D721Med (cell line): ENCODE data around the gene ZNF518B.

Source experiments
- DNase-seq: peaks from one replicate; pipeline ENCODE4 v3.0.0; 2011; ENCODE audit warnings: low spot score; ENCODE audit not compliant: insufficient read length
- FAIRE-seq: peaks from 2 replicates; lab custom pipeline; 2011; peaks lifted over from hg19 to GRCh38; lab: Jason Lieb, UNC
- TF ChIP-seq, protein P1 (sequence below): IDR thresholded peaks from 2 replicates; pipeline ENCODE4 v1.5.1; 2012; ENCODE audit warnings: mild to moderate bottlenecking, control low read depth; ENCODE audit not compliant: insufficient read depth; ENCODE audit errors: missing control alignments

The ZNF518B gene

DNA sequence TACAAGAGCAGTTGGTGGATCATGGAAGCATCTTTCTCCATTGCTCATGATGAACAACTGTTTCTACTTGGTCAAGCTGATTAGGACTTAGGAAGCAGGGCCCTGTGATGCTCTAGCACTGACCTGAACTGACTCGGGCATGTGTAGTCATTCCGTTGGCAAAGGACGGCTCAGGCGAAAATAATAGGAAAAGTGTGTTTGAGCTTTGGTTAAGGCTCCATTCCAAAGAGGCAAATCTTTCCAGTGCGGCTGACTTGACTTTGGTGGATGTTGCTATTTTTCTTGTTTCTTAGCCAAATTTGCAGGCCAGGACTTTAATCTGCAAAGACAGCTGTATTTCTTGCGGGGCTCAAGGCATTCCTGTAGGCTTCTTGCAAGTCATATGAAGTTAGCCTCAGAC, 39.5 kb downstream of the ZNF518B start:
- TF ChIP-seq, protein P1, sequence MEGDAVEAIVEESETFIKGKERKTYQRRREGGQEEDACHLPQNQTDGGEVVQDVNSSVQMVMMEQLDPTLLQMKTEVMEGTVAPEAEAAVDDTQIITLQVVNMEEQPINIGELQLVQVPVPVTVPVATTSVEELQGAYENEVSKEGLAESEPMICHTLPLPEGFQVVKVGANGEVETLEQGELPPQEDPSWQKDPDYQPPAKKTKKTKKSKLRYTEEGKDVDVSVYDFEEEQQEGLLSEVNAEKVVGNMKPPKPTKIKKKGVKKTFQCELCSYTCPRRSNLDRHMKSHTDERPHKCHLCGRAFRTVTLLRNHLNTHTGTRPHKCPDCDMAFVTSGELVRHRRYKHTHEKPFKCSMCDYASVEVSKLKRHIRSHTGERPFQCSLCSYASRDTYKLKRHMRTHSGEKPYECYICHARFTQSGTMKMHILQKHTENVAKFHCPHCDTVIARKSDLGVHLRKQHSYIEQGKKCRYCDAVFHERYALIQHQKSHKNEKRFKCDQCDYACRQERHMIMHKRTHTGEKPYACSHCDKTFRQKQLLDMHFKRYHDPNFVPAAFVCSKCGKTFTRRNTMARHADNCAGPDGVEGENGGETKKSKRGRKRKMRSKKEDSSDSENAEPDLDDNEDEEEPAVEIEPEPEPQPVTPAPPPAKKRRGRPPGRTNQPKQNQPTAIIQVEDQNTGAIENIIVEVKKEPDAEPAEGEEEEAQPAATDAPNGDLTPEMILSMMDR, result no peak
- FAIRE-seq, result no peak
- DNase-seq, result no peak

DNA sequence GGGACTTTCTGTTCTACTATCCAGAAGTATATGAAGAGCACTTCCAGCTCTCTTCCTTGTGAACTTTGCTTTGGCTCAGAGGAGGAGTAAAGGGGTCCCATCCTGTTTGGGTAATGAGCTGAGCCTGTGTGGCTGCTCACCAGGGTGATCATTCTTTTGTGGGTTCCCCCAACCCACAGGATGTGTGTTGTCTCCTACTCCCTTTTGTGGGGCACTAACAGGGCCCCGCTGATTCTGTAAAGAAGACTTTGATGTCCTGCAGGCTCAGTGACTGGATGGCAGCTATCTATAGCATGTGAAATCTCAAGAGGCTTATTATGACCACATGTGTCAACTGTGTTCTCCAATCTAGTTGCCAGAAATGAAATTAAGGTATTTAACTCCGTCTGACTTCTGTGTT, 40.8 kb downstream of the ZNF518B start:
- DNase-seq, result no peak
- no peak for FAIRE-seq
- TF ChIP-seq, protein P1, result no peak

DNA sequence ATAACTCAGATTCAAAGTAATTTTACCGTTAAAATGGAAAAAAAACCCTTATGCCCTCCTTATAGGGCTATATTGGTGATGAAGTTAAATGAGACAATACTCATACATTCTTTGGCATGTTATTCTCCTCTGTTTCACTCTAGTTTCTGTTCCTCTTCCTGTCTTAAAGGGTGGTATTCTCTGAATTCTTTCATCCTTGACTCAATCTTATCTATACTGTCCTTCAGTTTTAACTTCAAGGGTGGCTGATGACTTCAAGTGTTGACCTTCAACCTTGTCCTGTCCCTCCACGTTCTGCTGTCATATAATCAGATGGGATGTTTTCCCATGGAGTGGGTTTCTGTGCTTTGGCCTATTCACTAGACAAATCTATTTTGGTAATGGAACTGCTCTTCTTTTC, 44.0 kb downstream of the ZNF518B start:
- FAIRE-seq, result no peak

DNA sequence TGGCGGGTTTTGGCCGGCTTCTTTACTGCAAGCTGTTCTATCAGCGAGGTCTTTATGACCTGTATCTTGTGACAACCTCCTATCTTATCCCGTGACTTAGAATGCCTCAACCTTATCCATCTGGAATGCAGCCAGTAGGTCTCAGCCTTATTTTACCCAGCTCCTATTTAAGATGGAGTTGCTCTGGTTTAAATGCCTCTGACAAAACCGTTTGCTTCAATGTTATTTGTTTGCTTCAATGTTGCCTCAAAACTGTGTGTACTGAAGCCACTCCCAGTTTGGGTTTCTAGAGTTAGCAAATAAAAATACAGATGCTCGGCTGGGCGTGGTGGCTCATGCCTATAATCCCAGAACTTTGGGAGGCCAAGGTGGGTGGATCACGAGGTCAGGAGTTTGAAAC, 51.6 kb downstream of the ZNF518B start:
- DNase-seq (no peak), FAIRE-seq (no peak)
- TF ChIP-seq, protein P1, result no peak

More for the DNA sequence above, 44.0 kb downstream of the ZNF518B start:
- TF ChIP-seq, protein P1, result no peak
- no peak for DNase-seq

DNA sequence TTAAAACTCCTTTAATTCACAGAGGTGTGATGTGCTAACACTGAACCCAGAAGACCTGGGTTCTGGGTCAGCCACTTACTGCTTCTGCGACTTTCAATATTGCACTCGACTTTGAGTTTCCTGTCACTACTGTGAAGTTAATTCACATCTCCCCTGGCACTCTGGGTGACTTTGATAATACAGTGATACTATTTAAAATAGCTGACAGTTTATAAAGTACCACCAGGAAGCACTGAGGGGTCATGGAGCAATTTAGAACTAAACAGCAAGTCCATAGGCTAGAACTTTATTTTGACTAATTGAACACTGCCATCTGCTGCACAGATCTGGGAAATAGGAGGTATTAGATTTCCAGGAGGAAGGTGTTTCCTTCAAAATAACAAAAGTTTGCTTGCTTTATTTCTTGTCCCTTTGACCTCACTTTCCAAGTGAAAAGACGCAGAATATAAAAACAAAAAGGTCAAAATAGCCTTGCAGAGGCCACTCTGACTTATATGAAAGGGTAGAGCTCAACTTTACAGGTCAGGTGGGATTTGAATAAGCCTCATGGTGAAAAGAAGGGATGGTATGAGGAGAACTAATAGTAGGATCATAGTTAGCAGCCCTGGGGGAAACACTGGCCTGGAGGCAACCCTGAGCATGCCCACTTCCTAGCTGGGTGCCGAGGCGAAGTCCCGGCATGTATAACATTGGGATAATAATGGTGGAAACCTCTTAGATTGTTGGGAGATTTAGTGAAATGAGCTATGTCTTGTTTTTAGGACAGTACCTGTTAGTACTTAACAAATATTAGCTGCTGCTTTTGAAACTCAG, 53.4 kb downstream of the ZNF518B start:
- TF ChIP-seq, protein P1, result peak; percentile 41
- no peak for DNase-seq
- no peak for FAIRE-seq

DNA sequence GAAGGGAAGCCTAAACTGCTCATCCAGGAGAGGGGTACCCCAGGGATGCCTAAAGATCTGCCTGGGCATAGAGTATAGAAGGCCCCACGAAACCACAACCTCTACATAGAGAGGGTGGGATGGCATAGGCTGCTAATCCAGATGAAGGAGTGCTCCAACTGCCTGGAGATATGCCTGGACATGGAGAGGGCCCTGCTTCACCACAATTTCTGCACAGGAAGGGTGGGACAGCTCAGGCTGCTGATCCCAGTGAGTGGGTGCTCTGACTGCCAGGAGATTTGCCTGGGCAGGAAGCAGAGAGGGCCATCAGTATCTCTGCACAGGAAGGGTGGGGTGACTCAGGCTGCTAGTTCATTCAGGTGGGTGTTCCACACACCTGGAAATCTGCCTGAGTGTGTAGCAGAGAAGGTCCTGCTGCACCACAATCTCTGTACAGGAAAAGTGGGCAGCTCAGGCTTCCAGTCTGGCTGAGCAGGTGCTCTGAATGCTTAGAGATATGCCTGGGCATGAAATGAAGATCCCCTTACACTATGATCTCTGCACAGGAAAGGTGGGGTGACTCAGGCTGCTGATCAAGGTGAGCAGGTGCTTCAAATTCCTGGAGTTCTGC, 61.1 kb downstream of the ZNF518B start:
- TF ChIP-seq, protein P1, result no peak
- FAIRE-seq (no peak), DNase-seq (no peak)
